IMR-90 (cell line): ENCODE measurements around the gene CDC14A. TPM values are rescaled to one million over a fixed set of nuclear protein-coding genes. Genes with fewer than 3 reads are reported as not detected.

Experiments
- ATAC-seq: fragments of 200-7000 bp; cut with Tn5 transposase; 2 replicates; pipeline ENCODE4 v1.9.1; 2020; ENCODE audit warnings: low read depth, mild to moderate bottlenecking, moderate library complexity
- BruUV-seq: library from RNA; stranded (reverse); fragments of 400-500 nt; replicated peaks from 2 replicates; lab custom pipeline; 2021; lab: Mats Ljungman, UMichigan
- CTCF ChIA-PET: fragments of 300-600 bp; formaldehyde crosslinking; extraction: SDS; loops from one replicate; lab custom pipeline; 2021; ENCODE audit warnings: antibody characterized with exemption; lab: Yijun Ruan, JAX
- POLR2A ChIA-PET: fragments of 300-600 bp; sonication (Branson Sonifier 250); formaldehyde crosslinking; loops from one replicate; lab custom pipeline; 2022; ENCODE audit warnings: antibody characterized with exemption; ENCODE audit not compliant: unreplicated experiment; lab: Charles Lee
- DNase-seq: peaks from one replicate; pipeline ENCODE4 v3.0.0; 2013
- H2AFZ ChIP-seq: replicated peaks from 2 replicates; pipeline ENCODE3; 2013; ENCODE audit warnings: low read length, mild to moderate bottlenecking; ENCODE audit not compliant: poor library complexity
- H2AK5ac ChIP-seq: 2 replicates; pipeline ENCODE4 v1.6.1; 2013; ENCODE audit warnings: low read depth, low read length, inconsistent platforms
- H2AK9ac ChIP-seq: replicated peaks from 2 replicates; pipeline ENCODE3; 2013; ENCODE audit warnings: mild to moderate bottlenecking, low read depth, low read length, moderate library complexity; ENCODE audit not compliant: poor library complexity
- H2BK120ac ChIP-seq: 2 replicates; pipeline ENCODE4 v1.6.1; 2013; ENCODE audit warnings: low read depth, low read length, inconsistent platforms
- H2BK15ac ChIP-seq: 3 replicates; pipeline ENCODE4 v1.6.1; 2013; ENCODE audit warnings: low read depth, low read length, inconsistent platforms
- H2BK20ac ChIP-seq: 2 replicates; pipeline ENCODE4 v1.6.1; 2013; ENCODE audit warnings: low read depth, mild to moderate bottlenecking, inconsistent platforms, low read length, moderate library complexity
- H2BK5ac ChIP-seq: 2 replicates; pipeline ENCODE4 v1.6.1; 2013; ENCODE audit warnings: mild to moderate bottlenecking, low read depth, low read length, inconsistent platforms; ENCODE audit not compliant: poor library complexity, severe bottlenecking
- H3K14ac ChIP-seq: replicated peaks from 2 replicates; pipeline ENCODE4 v1.6.1; 2013; ENCODE audit warnings: low read depth, low read length, inconsistent platforms
- H3K18ac ChIP-seq: 2 replicates; pipeline ENCODE4 v1.6.1; 2013; ENCODE audit warnings: low read depth, low read length, control low read depth
- H3K23ac ChIP-seq: 2 replicates; pipeline ENCODE4 v1.6.1; 2013; ENCODE audit warnings: low read depth, low read length, inconsistent platforms
- H3K27ac ChIP-seq: 2 replicates; pipeline ENCODE4 v1.5.1; 2013; ENCODE audit warnings: mild to moderate bottlenecking, control low read depth, low read length; ENCODE audit not compliant: insufficient read depth
- H3K27me3 ChIP-seq: 2 replicates; pipeline ENCODE4 v1.6.1; 2013; ENCODE audit warnings: low read length; ENCODE audit not compliant: control insufficient read depth, insufficient read depth
- H3K36me3 ChIP-seq: 2 replicates; pipeline ENCODE4 v1.6.1; 2013; ENCODE audit warnings: low read length, mixed read lengths; ENCODE audit not compliant: control insufficient read depth, insufficient read depth
- H3K4ac ChIP-seq: 2 replicates; pipeline ENCODE4 v1.6.1; 2013; ENCODE audit warnings: low read depth, low read length, inconsistent platforms
- H3K4me1 ChIP-seq: 2 replicates; pipeline ENCODE4 v1.6.1; 2013; ENCODE audit warnings: low read length, mixed read lengths; ENCODE audit not compliant: control insufficient read depth, insufficient read depth
- H3K4me2 ChIP-seq: 2 replicates; pipeline ENCODE4 v1.6.1; 2013; ENCODE audit warnings: low read depth, mild to moderate bottlenecking, control low read depth, low read length, moderate library complexity
- H3K4me3 ChIP-seq: 2 replicates; pipeline ENCODE4 v1.5.1; 2013; ENCODE audit warnings: low read depth, mild to moderate bottlenecking, control low read depth, low read length, moderate library complexity; ENCODE audit not compliant: insufficient read depth
- H3K56ac ChIP-seq: 2 replicates; pipeline ENCODE4 v1.6.1; 2013; ENCODE audit warnings: low read length, inconsistent platforms; ENCODE audit not compliant: insufficient read depth; ENCODE audit errors: extremely low read depth
- H3K79me1 ChIP-seq, 2 experiments: 2 replicates each; pipeline ENCODE4 v1.6.1; 2013; ENCODE audit warnings: low read length in 2 of 2, inconsistent platforms in 1 of 2, low read depth in 1 of 2
- H3K9ac ChIP-seq: 2 replicates; pipeline ENCODE4 v1.6.1; 2013; ENCODE audit warnings: low read depth, low read length, control low read depth
- H3K9me1 ChIP-seq: 2 replicates; pipeline ENCODE4 v1.6.1; 2013; ENCODE audit warnings: low read length, inconsistent platforms; ENCODE audit not compliant: insufficient read depth
- H3K9me3 ChIP-seq: 2 replicates; pipeline ENCODE4 v1.6.1; 2013; ENCODE audit warnings: low read length; ENCODE audit not compliant: control insufficient read depth, insufficient read depth
- H4K20me1 ChIP-seq: 2 replicates; pipeline ENCODE4 v1.6.1; 2013; ENCODE audit warnings: low read length, inconsistent platforms; ENCODE audit not compliant: insufficient read depth
- H4K5ac ChIP-seq: 2 replicates; pipeline ENCODE4 v1.6.1; 2013; ENCODE audit warnings: mild to moderate bottlenecking, low read depth, low read length, control low read depth
- H4K8ac ChIP-seq, 2 experiments: 2 replicates each; pipeline ENCODE4 v1.6.1; 2013; ENCODE audit warnings: low read depth in 2 of 2, low read length in 2 of 2, control low read depth in 1 of 2, inconsistent platforms in 1 of 2
- H4K91ac ChIP-seq: 2 replicates; pipeline ENCODE4 v1.6.1; 2013; ENCODE audit warnings: low read depth, low read length, inconsistent platforms; ENCODE audit not compliant: insufficient read depth
- BHLHE40 ChIP-seq: fragments of 150-350 bp; IDR thresholded peaks from 2 replicates; pipeline ENCODE4 v1.6.1; 2016; ENCODE audit warnings: mild to moderate bottlenecking, low read depth, low read length
- CEBPB ChIP-seq: IDR thresholded peaks from 2 replicates; pipeline ENCODE4 v1.6.1; 2012; ENCODE audit warnings: low read depth, low read length, improper control_type of control experiment
- CHD1 ChIP-seq: IDR thresholded peaks from 2 replicates; pipeline ENCODE4 v1.6.1; 2012; ENCODE audit warnings: low read depth, low read length, improper control_type of control experiment
- FOS ChIP-seq: fragments of 150-350 bp; IDR thresholded peaks from 2 replicates; pipeline ENCODE4 v1.6.1; 2016; ENCODE audit warnings: low read depth, low read length
- MAFK ChIP-seq: IDR thresholded peaks from 2 replicates; pipeline ENCODE4 v1.6.1; 2012; ENCODE audit warnings: low read depth, low read length, improper control_type of control experiment
- MAZ ChIP-seq: IDR thresholded peaks from 2 replicates; pipeline ENCODE4 v1.6.1; 2012; ENCODE audit warnings: low read depth, mild to moderate bottlenecking, low read length, improper control_type of control experiment, moderate library complexity, borderline replicate concordance
- MXI1 ChIP-seq: IDR thresholded peaks from 2 replicates; pipeline ENCODE4 v1.6.1; 2012; ENCODE audit warnings: low read depth, mild to moderate bottlenecking, low read length, moderate library complexity, borderline replicate concordance
- NFE2L2 ChIP-seq: fragments of 150-350 bp; IDR thresholded peaks from 2 replicates; pipeline ENCODE4 v1.6.1; 2016; ENCODE audit warnings: low read depth, mild to moderate bottlenecking, low read length
- POLR2A ChIP-seq: IDR thresholded peaks from 2 replicates; pipeline ENCODE4 v1.6.1; 2012; ENCODE audit warnings: mild to moderate bottlenecking, low read depth, low read length
- RAD21 ChIP-seq: IDR thresholded peaks from 2 replicates; pipeline ENCODE4 v1.6.1; 2012; ENCODE audit warnings: low read length, improper control_type of control experiment
- RCOR1 ChIP-seq: IDR thresholded peaks from 2 replicates; pipeline ENCODE4 v1.6.1; 2012; ENCODE audit warnings: mild to moderate bottlenecking, low read length, improper control_type of control experiment; ENCODE audit not compliant: insufficient replicate concordance
- RFX5 ChIP-seq: IDR thresholded peaks from 2 replicates; pipeline ENCODE4 v1.8.0; 2012; ENCODE audit warnings: low read depth, mild to moderate bottlenecking, low read length, moderate library complexity
- SMC3 ChIP-seq: fragments of 150-350 bp; IDR thresholded peaks from 2 replicates; pipeline ENCODE4 v1.6.1; 2016; ENCODE audit warnings: low read depth, mild to moderate bottlenecking, antibody characterized with exemption, low read length, moderate library complexity
- WGBS, 2 experiments: methylation state at CpG; one replicate each; pipeline versions ENCODE4 v1.1.5 to v1.1.7; 2013; ENCODE audit warnings: missing lambda C conversion rate in 2 of 2; ENCODE audit not compliant: insufficient read length in 1 of 2; ENCODE audit errors: extremely low coverage in 2 of 2; 5-methylcytosine and 5-hydroxymethylcytosine counted together
- dilution Hi-C: fragments of 300-500 bp; cut with HindIII; formaldehyde crosslinking; loops from one replicate; pipeline ENCODE4 v1.14.3; 2018; ENCODE audit warnings: low sequenced_read_pairs; ENCODE audit not compliant: unreplicated experiment
- in situ Hi-C: fragments of 300-500 bp; cut with MboI; formaldehyde crosslinking; loops from 3 replicates; pipeline ENCODE4 v1.14.3; 2019; ENCODE audit warnings: low sequenced_read_pairs, inconsistent platforms, mixed read lengths
- intact Hi-C: fragments of 100-400 bp; cut with micrococcal nuclease; formaldehyde crosslinking; loops from 2 replicates; pipeline ENCODE4 v1.10.0; 2022
- polyA plus RNA-seq, 3 experiments: library from polyadenylated mRNA; depleted of rRNA; stranded (reverse); fragments of >200 nt; gene quantifications; 2 replicates each; pipeline ENCODE4 v1.2.3, GENCODE V29; 2012; ENCODE audit warnings: low replicate concordance in 1 of 3
- total RNA-seq: library from RNA; depleted of rRNA; stranded (reverse); fragments of >200 nt; gene quantifications from 2 replicates; pipeline ENCODE4 v1.2.3, GENCODE V29; 2012
- TF ChIP-seq, protein P1 (sequence below): fragments of 150-350 bp; IDR thresholded peaks from 2 replicates; pipeline ENCODE4 v1.6.1; 2016; ENCODE audit warnings: low read depth, mild to moderate bottlenecking, low read length, moderate library complexity, borderline replicate concordance
- TF ChIP-seq, protein P2 (sequence below): conservative IDR thresholded peaks from 2 replicates; pipeline ENCODE4 v1.5.1; 2012; ENCODE audit warnings: mild to moderate bottlenecking, low read depth, low read length, improper control_type of control experiment
- TF ChIP-seq, protein P3 (sequence below): fragments of 150-350 bp; IDR thresholded peaks from 2 replicates; pipeline ENCODE4 v1.6.1; 2017; ENCODE audit warnings: mild to moderate bottlenecking, antibody characterized with exemption, low read length, low read depth

Gene CDC14A
- total and polyA plus RNA-seq, 2 of the 4 experiments (the other 2 are of a cell fraction): 1.7 to 3.0 TPM

DNA sequence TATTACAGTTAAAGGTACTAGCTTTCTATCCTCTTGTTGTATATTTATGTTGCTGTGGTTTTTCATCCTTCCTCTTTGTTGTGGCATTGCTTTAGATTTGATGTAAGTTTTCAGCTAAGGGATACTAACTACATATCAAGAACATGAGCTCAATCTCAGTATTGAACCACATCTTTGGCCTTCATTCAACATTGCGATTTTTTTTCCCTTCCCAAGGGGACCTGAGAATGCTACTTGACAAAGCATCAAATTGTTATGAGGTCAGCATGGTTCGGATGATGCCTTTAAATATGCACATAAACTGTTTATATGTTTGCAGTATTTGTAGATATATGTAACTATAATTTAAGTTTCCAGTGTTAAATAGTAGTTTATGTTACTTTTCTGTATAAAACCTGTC lies 153.9 kb downstream of the CDC14A start:
- no peaks in the 10 kb centered on the region for H3K9me3 ChIP-seq
- no peak overlapping the region for H4K91ac ChIP-seq
- no peak overlapping the region for H2BK15ac ChIP-seq
- no peak overlapping the region for H3K56ac ChIP-seq
- TF ChIP-seq BHLHE40 (no peak), RFX5 (no peak), RAD21 (no peak), RCOR1 (no peak), POLR2A (no peak), MAFK (no peak), NFE2L2 (no peak), FOS (no peak), MAZ (no peak), MXI1 (no peak), SMC3 (no peak), CHD1 (no peak), CEBPB (no peak)
- TF ChIP-seq, protein P1, sequence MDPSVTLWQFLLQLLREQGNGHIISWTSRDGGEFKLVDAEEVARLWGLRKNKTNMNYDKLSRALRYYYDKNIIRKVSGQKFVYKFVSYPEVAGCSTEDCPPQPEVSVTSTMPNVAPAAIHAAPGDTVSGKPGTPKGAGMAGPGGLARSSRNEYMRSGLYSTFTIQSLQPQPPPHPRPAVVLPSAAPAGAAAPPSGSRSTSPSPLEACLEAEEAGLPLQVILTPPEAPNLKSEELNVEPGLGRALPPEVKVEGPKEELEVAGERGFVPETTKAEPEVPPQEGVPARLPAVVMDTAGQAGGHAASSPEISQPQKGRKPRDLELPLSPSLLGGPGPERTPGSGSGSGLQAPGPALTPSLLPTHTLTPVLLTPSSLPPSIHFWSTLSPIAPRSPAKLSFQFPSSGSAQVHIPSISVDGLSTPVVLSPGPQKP: no peak
- TF ChIP-seq, protein P2, sequence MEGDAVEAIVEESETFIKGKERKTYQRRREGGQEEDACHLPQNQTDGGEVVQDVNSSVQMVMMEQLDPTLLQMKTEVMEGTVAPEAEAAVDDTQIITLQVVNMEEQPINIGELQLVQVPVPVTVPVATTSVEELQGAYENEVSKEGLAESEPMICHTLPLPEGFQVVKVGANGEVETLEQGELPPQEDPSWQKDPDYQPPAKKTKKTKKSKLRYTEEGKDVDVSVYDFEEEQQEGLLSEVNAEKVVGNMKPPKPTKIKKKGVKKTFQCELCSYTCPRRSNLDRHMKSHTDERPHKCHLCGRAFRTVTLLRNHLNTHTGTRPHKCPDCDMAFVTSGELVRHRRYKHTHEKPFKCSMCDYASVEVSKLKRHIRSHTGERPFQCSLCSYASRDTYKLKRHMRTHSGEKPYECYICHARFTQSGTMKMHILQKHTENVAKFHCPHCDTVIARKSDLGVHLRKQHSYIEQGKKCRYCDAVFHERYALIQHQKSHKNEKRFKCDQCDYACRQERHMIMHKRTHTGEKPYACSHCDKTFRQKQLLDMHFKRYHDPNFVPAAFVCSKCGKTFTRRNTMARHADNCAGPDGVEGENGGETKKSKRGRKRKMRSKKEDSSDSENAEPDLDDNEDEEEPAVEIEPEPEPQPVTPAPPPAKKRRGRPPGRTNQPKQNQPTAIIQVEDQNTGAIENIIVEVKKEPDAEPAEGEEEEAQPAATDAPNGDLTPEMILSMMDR: no peak
- TF ChIP-seq, protein P3, sequence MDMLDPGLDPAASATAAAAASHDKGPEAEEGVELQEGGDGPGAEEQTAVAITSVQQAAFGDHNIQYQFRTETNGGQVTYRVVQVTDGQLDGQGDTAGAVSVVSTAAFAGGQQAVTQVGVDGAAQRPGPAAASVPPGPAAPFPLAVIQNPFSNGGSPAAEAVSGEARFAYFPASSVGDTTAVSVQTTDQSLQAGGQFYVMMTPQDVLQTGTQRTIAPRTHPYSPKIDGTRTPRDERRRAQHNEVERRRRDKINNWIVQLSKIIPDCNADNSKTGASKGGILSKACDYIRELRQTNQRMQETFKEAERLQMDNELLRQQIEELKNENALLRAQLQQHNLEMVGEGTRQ: no peak
- no peak overlapping the region for H3K9ac ChIP-seq
- ATAC-seq: no peak
- H3K9me1 ChIP-seq: no peaks in the 10 kb centered on the region; the same call in 1 of the 2 replicates
- no peak overlapping the region for H2AK9ac ChIP-seq
- H2BK20ac ChIP-seq: no peak overlapping the region
- no peak overlapping the region for H3K4me2 ChIP-seq
- ChIA-PET POLR2A (no interaction called here), CTCF (interaction anchor here (0.5 to 0.7 kb wide), 3 partner anchors 8 to 240 kb away, joined by 3 to 4 read pairs (median 3); no protein-coding TSS in a partner anchor)
- no peak for DNase-seq
- no CpG with 5 or more reads among the region's 2 CpGs for WGBS, 2 experiments
- H2AFZ ChIP-seq: no peak overlapping the region
- no peak overlapping the region for H2AK5ac ChIP-seq
- H3K4ac ChIP-seq: no peak overlapping the region
- H3K27me3 ChIP-seq: no peaks in the 10 kb centered on the region
- no peak overlapping the region for H3K4me3 ChIP-seq
- H3K18ac ChIP-seq: no peak overlapping the region
- no peak overlapping the region for H2BK120ac ChIP-seq
- in situ Hi-C loops (no loop called here), intact Hi-C loops (no loop called here), dilution Hi-C loops (no loop called here)
- peaks cover 7% of the 10 kb centered on the region for H3K36me3 ChIP-seq
- H3K79me1 ChIP-seq: no peaks in the 10 kb centered on the region
- no TSS peak for BruUV-seq
- H4K20me1 ChIP-seq: no peaks in the 10 kb centered on the region
- peaks cover 1% of the 10 kb centered on the region; the same call in 1 of the 2 replicates for H3K4me1 ChIP-seq
- no peak overlapping the region for H4K8ac ChIP-seq
- no peak overlapping the region for H3K27ac ChIP-seq
- H3K23ac ChIP-seq: no peak overlapping the region
- no peak overlapping the region for H2BK5ac ChIP-seq
- H4K5ac ChIP-seq: no peak overlapping the region
- no peak overlapping the region for H3K14ac ChIP-seq
